Small intestine (tissue), 4 donors: ENCODE measurements around the gene FRMD8. TPM values are rescaled to one million over a fixed set of nuclear protein-coding genes. Genes with fewer than 3 reads are reported as not detected.

Experiments used
- polyA plus RNA-seq, 4 donors: library from polyadenylated mRNA; stranded (reverse) in 3 of 4; unstranded in 1 of 4; fragments of 200-250 nt in 3 of 4; fragments of 120-200 nt in 1 of 4; gene quantifications; one replicate each; pipeline versions ENCODE4 v1.2.1 to v1.2.3, GENCODE V29; 2013
- donor health status: healthy with polysubstance abuse.
- donor health status: Bipolar disorder and iron deficiency.
- donor health status: healthy.

FRMD8 gene
- polyA plus RNA-seq, 4 donors = 24.4 to 31.1 (median 26.9) TPM

Other genes starting within 250 kb of the FRMD8 start
- gene SPDYC, start 216.4 kb upstream of the FRMD8 start, polyA plus RNA-seq = under 1 TPM in 1 of 4 donors, not detected in 3; 0.13 TPM
- 100 to 1,000 TPM; 107 to 218 (median 205) TPM for gene CAPN1, start 204.7 kb upstream of the FRMD8 start, polyA plus RNA-seq
- gene POLA2, start 124.7 kb upstream of the FRMD8 start, polyA plus RNA-seq = 10 to 100 TPM in 2 of 4 donors, 1 to 10 TPM in 2; 1.3 to 14.8 (median 9.1) TPM
- 10 to 100 TPM; 10.4 to 39.4 (median 25.7) TPM for gene CDC42EP2, start 71.8 kb upstream of the FRMD8 start, polyA plus RNA-seq
- 10 to 100 TPM; 12.5 to 45.0 (median 20.1) TPM for gene DPF2, start 52.8 kb upstream of the FRMD8 start, polyA plus RNA-seq
- 1 to 10 TPM; 2.1 to 9.4 (median 3.8) TPM for gene TIGD3, start 31.9 kb upstream of the FRMD8 start, polyA plus RNA-seq
- 10 to 100 TPM; 13.9 to 35.4 (median 22.1) TPM for gene SLC25A45, start 4.0 kb upstream of the FRMD8 start, polyA plus RNA-seq
- 1,000 to 10,000 TPM in 2 of 4 donors, 100 to 1,000 TPM in 2; 256 to 3,420 (median 1,041) TPM for gene NEAT1, start 36.2 kb downstream of the FRMD8 start, polyA plus RNA-seq
- gene MALAT1, start 112.4 kb downstream of the FRMD8 start, polyA plus RNA-seq = 100 to 1,000 TPM; 155 to 454 (median 226) TPM
- gene SCYL1, start 138.4 kb downstream of the FRMD8 start, polyA plus RNA-seq = 10 to 100 TPM; 46.7 to 76.9 (median 61.0) TPM
- 10 to 100 TPM in 3 of 4 donors, 1 to 10 TPM in 1; 6.5 to 77.6 (median 21.3) TPM for gene LTBP3, start 171.7 kb downstream of the FRMD8 start, polyA plus RNA-seq
- gene ZNRD2, start 183.8 kb downstream of the FRMD8 start, polyA plus RNA-seq = 10 to 100 TPM; 27.7 to 49.2 (median 35.0) TPM
- gene FAM89B, start 185.9 kb downstream of the FRMD8 start, polyA plus RNA-seq = 10 to 100 TPM; 15.9 to 39.2 (median 33.4) TPM
- gene EHBP1L1, start 189.4 kb downstream of the FRMD8 start, polyA plus RNA-seq = 100 to 1,000 TPM in 1 of 4 donors, 10 to 100 TPM in 3; 36.1 to 131 (median 62.4) TPM
- gene KCNK7, start 209.2 kb downstream of the FRMD8 start, polyA plus RNA-seq = 10 to 100 TPM in 1 of 4 donors, under 1 TPM in 2, not detected in 1; 0.84 to 31.1 (median 0.89) TPM
- 100 to 1,000 TPM in 2 of 4 donors, 10 to 100 TPM in 2; 66.4 to 180 (median 126) TPM for gene MAP3K11, start 227.6 kb downstream of the FRMD8 start, polyA plus RNA-seq
- gene PCNX3, start 229.1 kb downstream of the FRMD8 start, polyA plus RNA-seq = 10 to 100 TPM; 12.7 to 27.5 (median 22.1) TPM